Measurements from ENCODE around the gene VRK1. TPM values are rescaled to one million over a fixed set of nuclear protein-coding genes. Genes with fewer than 3 reads are reported as not detected.

The VRK1 gene, protein sequence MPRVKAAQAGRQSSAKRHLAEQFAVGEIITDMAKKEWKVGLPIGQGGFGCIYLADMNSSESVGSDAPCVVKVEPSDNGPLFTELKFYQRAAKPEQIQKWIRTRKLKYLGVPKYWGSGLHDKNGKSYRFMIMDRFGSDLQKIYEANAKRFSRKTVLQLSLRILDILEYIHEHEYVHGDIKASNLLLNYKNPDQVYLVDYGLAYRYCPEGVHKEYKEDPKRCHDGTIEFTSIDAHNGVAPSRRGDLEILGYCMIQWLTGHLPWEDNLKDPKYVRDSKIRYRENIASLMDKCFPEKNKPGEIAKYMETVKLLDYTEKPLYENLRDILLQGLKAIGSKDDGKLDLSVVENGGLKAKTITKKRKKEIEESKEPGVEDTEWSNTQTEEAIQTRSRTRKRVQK
- total RNA-seq (2022; extraction: Qiagen RNA extraction; ENCODE audit: low read depth): 24.0 to 41.5 TPM (median 25.2 TPM) in 5 replicates

DNA sequence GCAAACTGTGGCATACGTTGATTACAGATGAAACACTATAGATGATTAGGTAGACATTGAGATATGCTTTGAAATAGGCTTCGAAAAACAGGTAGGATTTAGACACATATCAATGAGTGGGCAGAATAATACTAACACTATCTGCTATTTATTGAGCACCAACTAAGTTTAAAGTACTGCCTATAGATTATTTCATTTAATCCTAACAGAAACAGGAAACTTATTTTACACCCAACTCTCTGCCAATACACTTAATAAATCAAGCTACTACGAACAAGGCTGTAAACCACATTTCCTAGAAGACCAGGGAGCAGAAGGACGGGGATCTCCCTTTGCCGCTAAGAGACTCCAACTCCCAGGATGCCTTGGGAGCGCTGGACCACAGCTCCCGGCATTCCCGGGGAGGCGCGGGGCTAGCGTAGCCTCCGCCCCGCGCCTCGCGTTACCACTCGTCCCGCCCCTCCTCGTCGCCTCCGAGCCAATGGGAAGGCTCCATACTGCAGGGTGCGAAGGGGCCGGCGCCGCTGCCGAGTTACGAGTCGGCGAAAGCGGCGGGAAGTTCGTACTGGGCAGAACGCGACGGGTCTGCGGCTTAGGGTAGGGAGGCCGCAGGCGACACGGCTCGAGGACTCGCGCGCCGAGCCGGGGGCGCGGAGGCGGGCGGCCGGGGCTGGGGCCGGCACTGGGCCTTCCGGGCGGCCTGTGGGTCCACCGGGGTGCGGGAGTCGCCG is at the start of gene VRK1:
TSS of gene VRK1 (plus strand) at position 532 of the 731 bp plus-strand sequence. CDS start 36,090 bp downstream, outside the sequence.

Data from A549 treated with CpdA at 1 μM for 4 hours (cell line).